OCI-LY3 (cell line): ENCODE results near the gene ZFAND3.

Experiments
- H2AFZ ChIP-seq: fragments of 200-600, 300-600 bp; shearing (Covaris generic); 2 replicates; pipeline ENCODE4 v1.6.0; 2014; ENCODE audit warnings: antibody characterized with exemption, low read depth, low read length
- H3K27ac ChIP-seq: fragments of 200-600, 300-600 bp; sonication (generic); 2 replicates; pipeline ENCODE4 v1.5.1; 2014; ENCODE audit warnings: mild to moderate bottlenecking, low read length, moderate library complexity, mixed read lengths
- H3K27me3 ChIP-seq: fragments of 200-600, 300-600 bp; sonication (generic); 2 replicates; pipeline ENCODE4 v1.6.1; 2014; ENCODE audit warnings: low read depth, low read length, mixed read lengths
- H3K36me3 ChIP-seq: fragments of 200-600, 300-600 bp; sonication (generic); replicated peaks from 2 replicates; pipeline ENCODE3; 2014; ENCODE audit warnings: low read depth, low read length, mixed read lengths
- H3K4me1 ChIP-seq: fragments of 300-600, 200-600 bp; sonication (generic); 2 replicates; pipeline ENCODE4 v1.6.1; 2014; ENCODE audit warnings: low read length, mixed read lengths
- H3K4me2 ChIP-seq: fragments of 200-600, 300-600 bp; sonication (generic); 2 replicates; pipeline ENCODE4 v1.6.1; 2014; ENCODE audit warnings: low read length, mixed read lengths
- H3K4me3 ChIP-seq: fragments of 300-600, 200-600 bp; sonication (generic); 2 replicates; pipeline ENCODE4 v1.5.1; 2014; ENCODE audit warnings: antibody characterized with exemption, mild to moderate bottlenecking, low read length, moderate library complexity
- H3K79me2 ChIP-seq: fragments of 300-600, 200-600 bp; shearing (Covaris generic); 2 replicates; pipeline ENCODE4 v1.6.1; 2014; ENCODE audit warnings: mild to moderate bottlenecking, low read length, mixed read lengths
- H3K9ac ChIP-seq: fragments of 300-600, 200-600 bp; shearing (Covaris generic); 2 replicates; pipeline ENCODE4 v1.6.0; 2014; ENCODE audit warnings: mild to moderate bottlenecking, low read length, moderate library complexity
- H3K9me3 ChIP-seq: fragments of 200-600, 300-600 bp; shearing (Covaris generic); 2 replicates; pipeline ENCODE4 v1.6.1; 2014; ENCODE audit warnings: low read length, mixed read lengths; ENCODE audit not compliant: insufficient read depth
- H4K20me1 ChIP-seq: fragments of 200-600, 300-600 bp; sonication (generic); 2 replicates; pipeline ENCODE4 v1.6.1; 2016; ENCODE audit warnings: low read length, mixed read lengths; ENCODE audit not compliant: insufficient read depth
- EZH2phosphoT487 ChIP-seq: fragments of 200-600 bp; shearing (Covaris generic); IDR thresholded peaks from 2 replicates; pipeline ENCODE4 v1.6.1; 2018; ENCODE audit warnings: antibody characterized with exemption, mixed run types, low read depth
- TF ChIP-seq, protein P1 (sequence below): fragments of 200-600, 300-600 bp; sonication (generic); IDR thresholded peaks from 2 replicates; pipeline ENCODE4 v1.5.1; 2014; ENCODE audit warnings: antibody characterized with exemption, low read length, low read depth

ZFAND3 gene

DNA sequence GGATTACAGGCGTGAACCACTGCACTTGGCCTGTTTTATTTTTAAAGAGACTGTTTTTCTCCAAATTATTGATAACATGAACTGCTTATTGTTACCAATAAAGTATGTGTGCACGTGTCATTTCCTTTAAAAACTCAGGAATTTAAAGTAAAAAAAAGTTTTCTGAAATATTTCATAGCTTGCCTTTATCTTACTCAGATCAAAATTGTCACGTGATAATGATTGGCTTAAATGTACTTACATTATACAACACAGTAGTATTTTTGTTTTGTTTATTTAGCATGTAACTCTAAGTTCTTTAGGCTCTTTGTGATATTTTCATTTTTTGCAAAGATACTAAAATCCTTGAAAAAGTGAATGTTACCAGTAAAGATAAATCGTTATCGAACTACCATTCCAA lies 174.1 kb downstream of the ZFAND3 start:
- no peak for TF ChIP-seq EZH2phosphoT487
- TF ChIP-seq, protein P1, sequence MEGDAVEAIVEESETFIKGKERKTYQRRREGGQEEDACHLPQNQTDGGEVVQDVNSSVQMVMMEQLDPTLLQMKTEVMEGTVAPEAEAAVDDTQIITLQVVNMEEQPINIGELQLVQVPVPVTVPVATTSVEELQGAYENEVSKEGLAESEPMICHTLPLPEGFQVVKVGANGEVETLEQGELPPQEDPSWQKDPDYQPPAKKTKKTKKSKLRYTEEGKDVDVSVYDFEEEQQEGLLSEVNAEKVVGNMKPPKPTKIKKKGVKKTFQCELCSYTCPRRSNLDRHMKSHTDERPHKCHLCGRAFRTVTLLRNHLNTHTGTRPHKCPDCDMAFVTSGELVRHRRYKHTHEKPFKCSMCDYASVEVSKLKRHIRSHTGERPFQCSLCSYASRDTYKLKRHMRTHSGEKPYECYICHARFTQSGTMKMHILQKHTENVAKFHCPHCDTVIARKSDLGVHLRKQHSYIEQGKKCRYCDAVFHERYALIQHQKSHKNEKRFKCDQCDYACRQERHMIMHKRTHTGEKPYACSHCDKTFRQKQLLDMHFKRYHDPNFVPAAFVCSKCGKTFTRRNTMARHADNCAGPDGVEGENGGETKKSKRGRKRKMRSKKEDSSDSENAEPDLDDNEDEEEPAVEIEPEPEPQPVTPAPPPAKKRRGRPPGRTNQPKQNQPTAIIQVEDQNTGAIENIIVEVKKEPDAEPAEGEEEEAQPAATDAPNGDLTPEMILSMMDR, result no peak
- Histone ChIP-seq H4K20me1 (peaks cover 58% of the 10 kb centered on the region), H3K79me2 (peaks cover 58% of the 10 kb centered on the region)

DNA sequence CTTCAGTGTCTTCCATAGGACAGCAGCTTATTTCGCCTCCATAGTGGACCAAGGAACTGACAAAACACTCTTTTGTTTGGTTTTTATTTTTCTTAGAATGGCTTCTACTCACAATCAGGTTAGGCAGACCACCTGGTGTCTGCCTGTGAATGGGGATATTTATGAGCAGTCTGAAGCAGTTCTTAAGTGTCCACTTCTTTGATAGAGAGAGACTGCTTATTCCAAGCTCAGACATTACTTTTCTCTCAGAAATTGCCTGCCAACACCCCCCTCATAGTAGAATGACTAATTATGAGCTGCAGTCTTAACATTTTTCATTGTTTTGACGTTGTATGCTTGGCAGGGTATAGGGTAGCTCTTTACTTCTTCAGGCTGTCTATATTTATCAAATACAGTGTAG lies 174.7 kb downstream of the ZFAND3 start:
- TF ChIP-seq, protein P1, result no peak
- TF ChIP-seq EZH2phosphoT487, result no peak
- Histone ChIP-seq H2AFZ (no peak overlapping the region), H3K9me3 (no peaks in the 10 kb centered on the region), H3K9ac (no peak overlapping the region), H4K20me1 (peaks cover 52% of the 10 kb centered on the region), H3K4me3 (no peak overlapping the region), H3K4me2 (no peak overlapping the region), H3K27me3 (no peaks in the 10 kb centered on the region), H3K27ac (no peak overlapping the region), H3K36me3 (no peaks in the 10 kb centered on the region), H3K4me1 (peaks cover 23% of the 10 kb centered on the region), H3K79me2 (peaks cover 52% of the 10 kb centered on the region)

More for the DNA sequence above, 174.1 kb downstream of the ZFAND3 start:
- no peaks in the 10 kb centered on the region for H3K9me3 ChIP-seq
- peaks cover 23% of the 10 kb centered on the region for H3K4me1 ChIP-seq
- H3K4me3 ChIP-seq, result no peak overlapping the region
- H3K27ac ChIP-seq, result no peak overlapping the region
- H2AFZ ChIP-seq, result no peak overlapping the region
- no peaks in the 10 kb centered on the region for H3K27me3 ChIP-seq
- H3K36me3 ChIP-seq, result no peaks in the 10 kb centered on the region
- H3K9ac ChIP-seq, result no peak overlapping the region
- no peak overlapping the region for H3K4me2 ChIP-seq

DNA sequence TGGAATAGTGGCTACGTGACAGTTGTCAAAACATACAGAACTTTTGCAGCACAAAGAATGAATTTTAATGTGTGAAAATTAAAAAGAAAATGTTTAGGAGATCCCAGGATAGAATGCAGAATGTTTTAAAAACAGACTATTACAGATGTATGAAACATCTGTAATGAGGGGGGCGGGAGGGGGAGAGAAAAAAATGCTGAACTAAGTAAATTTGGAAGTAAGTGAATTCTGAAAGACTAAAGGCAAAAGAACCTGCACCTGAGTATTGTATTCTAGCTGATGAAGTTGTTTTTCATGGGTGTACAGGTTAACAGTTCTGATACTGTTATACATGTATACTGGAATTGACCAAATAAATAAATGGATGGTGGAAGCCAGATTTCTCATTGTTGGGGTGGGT lies 178.8 kb downstream of the ZFAND3 start:
- peaks cover 27% of the 10 kb centered on the region for H3K79me2 ChIP-seq
- no peak overlapping the region for H2AFZ ChIP-seq

DNA sequence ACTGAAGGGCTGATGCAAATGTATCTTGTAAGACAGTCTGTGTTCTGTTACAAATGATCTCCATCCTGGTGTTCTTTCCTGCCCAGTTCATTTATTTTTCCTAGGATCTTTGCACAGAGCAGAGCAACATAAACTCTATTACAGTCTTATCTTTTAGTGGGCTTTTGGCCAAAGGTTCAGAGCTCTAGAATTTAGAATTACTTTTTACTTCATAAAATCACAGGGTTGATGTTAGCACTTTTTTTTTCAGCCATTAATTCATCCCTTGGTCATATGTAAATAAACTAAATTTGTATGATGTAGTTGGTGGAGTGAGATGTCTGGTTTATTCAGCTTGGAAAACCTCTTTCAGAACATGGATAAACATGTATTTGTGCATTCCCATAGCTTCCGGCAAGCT lies 181.9 kb downstream of the ZFAND3 start:
- Histone ChIP-seq H3K79me2 (peaks cover 16% of the 10 kb centered on the region; the same call in 1 of the 2 replicates), H3K4me2 (no peak overlapping the region), H3K9me3 (no peaks in the 10 kb centered on the region), H3K4me1 (0 out of 2 replicates have a peak, but pooled peaks cover 2% of the 10 kb centered on the region), H3K27ac (no peak overlapping the region), H3K36me3 (no peaks in the 10 kb centered on the region), H3K9ac (no peak overlapping the region), H2AFZ (no peak overlapping the region), H3K4me3 (no peak overlapping the region), H3K27me3 (no peaks in the 10 kb centered on the region), H4K20me1 (peaks cover 23% of the 10 kb centered on the region)
- TF ChIP-seq, protein P1, result no peak
- no peak for TF ChIP-seq EZH2phosphoT487

More for the DNA sequence above, 178.8 kb downstream of the ZFAND3 start:
- no peak overlapping the region for H3K4me2 ChIP-seq
- no peaks in the 10 kb centered on the region for H3K9me3 ChIP-seq
- no peaks in the 10 kb centered on the region for H3K36me3 ChIP-seq
- no peak overlapping the region for H3K9ac ChIP-seq
- H3K27ac ChIP-seq, result no peak overlapping the region
- H4K20me1 ChIP-seq, result peaks cover 35% of the 10 kb centered on the region
- no peak overlapping the region for H3K4me3 ChIP-seq
- H3K4me1 ChIP-seq, result no peaks in the 10 kb centered on the region
- no peaks in the 10 kb centered on the region for H3K27me3 ChIP-seq
- no peak for TF ChIP-seq EZH2phosphoT487
- TF ChIP-seq, protein P1, result no peak
